GM12873 (cell line): ENCODE measurements around the gene PLD4.

Experiments used
- CTCF ChIP-seq: IDR thresholded peaks from 2 replicates; pipeline ENCODE4 v1.5.1; 2012; ENCODE audit warnings: low read depth, mild to moderate bottlenecking, moderate library complexity, low read length, control low read depth; ENCODE audit not compliant: insufficient read depth; ENCODE audit errors: missing control alignments

PLD4 gene

GRCh38 chr14:104982548-104983230, 58.0 kb downstream of the PLD4 start:
- no peak for TF ChIP-seq CTCF
